GM19397 (cell line): ENCODE results near the gene ZBTB47.

Source experiments
- ATAC-seq: cut with Tn5 transposase; IDR thresholded peaks from one replicate; pipeline ENCODE4 v1.9.1; 2021; ENCODE audit warnings: mild to moderate bottlenecking, moderate library complexity; ENCODE audit not compliant: unreplicated experiment

The ZBTB47 gene

GRCh38 chr3:42711491-42712343 lies 58.2 kb downstream of the ZBTB47 start:
- no peak for ATAC-seq

GRCh38 chr3:42712344-42712648 lies 58.8 kb downstream of the ZBTB47 start:
- no peak for ATAC-seq

GRCh38 chr3:42712688-42713372 lies 59.3 kb downstream of the ZBTB47 start:
- ATAC-seq: no peak

- no peak for ATAC-seq
These were observed 60.2 kb downstream of the ZBTB47 start for GRCh38 chr3:42713747-42714146.

- ATAC-seq: no peak
These were observed 60.8 kb downstream of the ZBTB47 start for GRCh38 chr3:42714171-42714852.
